GM21447 (cell line): Measurements from ENCODE around the gene TUBGCP6.
A peak's percentile ranks its signal among the peaks of the same experiment; 100 is the strongest.

Experiments
- ATAC-seq: cut with Tn5 transposase; IDR thresholded peaks from one replicate; pipeline ENCODE4 v1.9.1; 2021; ENCODE audit not compliant: unreplicated experiment

The TUBGCP6 gene, protein sequence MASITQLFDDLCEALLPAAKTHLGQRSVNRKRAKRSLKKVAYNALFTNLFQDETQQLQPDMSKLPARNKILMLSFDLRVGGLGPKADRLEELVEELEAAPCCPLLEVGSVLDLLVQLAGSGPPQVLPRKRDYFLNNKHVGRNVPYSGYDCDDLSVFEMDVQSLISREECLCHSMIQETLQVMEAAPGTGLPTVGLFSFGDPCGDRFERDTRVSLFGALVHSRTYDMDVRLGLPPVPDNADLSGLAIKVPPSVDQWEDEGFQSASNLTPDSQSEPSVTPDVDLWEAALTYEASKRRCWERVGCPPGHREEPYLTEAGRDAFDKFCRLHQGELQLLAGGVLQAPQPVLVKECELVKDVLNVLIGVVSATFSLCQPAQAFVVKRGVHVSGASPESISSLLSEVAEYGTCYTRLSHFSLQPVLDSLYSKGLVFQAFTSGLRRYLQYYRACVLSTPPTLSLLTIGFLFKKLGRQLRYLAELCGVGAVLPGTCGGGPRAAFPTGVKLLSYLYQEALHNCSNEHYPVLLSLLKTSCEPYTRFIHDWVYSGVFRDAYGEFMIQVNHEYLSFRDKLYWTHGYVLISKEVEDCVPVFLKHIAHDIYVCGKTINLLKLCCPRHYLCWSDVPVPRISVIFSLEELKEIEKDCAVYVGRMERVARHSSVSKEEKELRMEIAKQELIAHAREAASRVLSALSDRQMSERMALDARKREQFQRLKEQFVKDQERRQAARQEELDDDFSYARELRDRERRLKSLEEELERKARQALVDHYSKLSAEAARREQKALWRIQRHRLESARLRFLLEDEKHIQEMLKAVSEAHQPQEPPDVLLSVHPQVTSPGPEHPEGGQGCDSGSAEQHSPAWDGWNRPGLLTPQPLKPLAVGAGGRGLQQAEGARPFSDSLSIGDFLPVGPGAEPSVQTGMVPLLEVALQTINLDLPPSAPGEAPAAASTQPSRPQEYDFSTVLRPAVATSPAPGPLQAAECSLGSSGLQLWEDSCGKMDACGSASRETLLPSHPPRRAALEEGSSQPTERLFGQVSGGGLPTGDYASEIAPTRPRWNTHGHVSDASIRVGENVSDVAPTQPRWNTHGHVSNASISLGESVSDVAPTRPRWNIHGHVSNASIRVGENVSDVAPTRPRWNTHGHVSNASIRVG (N-terminal part only)

DNA sequence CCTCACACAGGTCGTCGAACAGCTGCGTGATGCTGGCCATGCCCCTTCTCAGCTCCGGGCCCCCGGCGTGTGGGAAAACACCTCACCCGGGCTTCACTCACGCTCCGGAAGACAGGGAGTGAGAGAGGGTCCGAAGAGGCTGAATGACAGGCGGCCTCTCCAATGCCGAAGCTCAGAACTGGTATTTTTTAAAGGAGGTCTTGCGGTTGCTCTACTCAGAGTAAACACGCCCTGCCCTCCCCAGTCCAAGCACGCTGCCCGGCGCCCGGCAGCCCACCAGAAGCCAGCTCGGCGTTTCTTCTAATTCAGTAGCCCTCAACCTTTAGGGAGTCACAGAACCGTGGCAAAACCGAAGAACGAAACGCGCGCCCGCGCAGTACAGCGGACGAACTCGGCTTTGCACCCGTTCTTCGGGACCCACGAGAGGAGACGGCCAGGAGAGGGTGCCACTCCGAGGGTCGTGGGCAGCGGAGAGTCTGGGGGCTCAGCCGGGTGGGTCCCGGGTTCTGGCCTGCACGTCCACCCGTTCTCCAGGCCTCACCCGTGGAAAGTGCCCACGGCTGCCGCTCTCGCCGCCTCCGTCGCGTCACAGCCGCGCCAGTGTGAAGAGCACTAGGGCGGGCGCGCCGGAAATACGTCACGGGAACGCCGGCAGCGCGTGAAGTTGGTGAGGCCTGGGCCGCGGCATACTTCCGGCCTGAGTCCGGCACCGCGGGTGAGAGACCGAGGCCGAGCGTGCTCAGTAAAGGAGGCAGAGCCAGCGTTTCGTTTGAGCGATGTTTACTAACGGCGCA is at the start of gene TUBGCP6:
Gene TUBGCP6 (minus strand): TSS at position 604 of the 794 bp plus-strand sequence. CDS start 564 bp downstream, at position 40.
- peak; percentile 63 for ATAC-seq

- no peak for ATAC-seq
Observed at GRCh38 chr22:50294319-50294656, 49.5 kb upstream of the TUBGCP6 start.

GRCh38 chr22:50293441-50294318 is 48.9 kb upstream of the TUBGCP6 start:
- ATAC-seq, result no peak

DNA sequence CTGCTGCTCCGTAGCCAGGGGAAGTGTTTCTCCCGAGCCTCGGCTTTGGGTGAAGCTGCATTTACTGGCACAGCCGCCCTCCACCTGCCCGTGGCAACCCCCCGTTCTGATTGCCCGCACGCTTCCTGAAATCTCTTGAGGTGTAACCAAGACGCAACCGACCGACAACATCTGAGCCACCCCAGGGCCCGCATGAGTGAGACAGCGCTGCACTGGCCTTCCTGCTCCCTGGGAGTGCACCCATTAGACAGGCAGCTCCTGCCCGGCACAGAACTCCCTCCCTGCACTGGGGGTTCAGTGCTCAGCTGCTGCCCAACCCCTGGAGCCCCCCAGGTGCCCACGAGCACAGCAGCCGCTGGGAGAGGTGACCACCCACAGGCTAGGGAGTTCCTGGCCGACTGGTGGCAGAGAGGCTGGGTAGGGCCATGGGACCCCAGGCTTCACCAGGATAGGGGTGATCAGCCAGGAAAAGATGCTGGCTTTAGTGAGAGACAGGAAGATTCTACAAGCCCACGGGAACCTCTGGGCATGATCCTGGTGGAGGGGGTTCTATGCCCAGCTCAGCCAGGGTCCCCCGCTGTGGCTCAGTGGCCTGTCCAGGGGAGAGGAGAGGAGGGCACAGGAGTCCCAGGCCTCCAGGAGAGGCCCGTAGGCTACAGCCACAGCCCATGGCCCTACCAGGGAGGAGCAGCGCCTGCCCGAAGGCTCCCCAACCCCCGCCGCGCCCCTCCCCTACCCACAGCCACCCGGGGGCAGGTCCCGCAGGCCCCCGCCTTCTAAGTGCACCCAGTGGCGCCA is 48.0 kb upstream of the TUBGCP6 start:
- no peak for ATAC-seq

DNA sequence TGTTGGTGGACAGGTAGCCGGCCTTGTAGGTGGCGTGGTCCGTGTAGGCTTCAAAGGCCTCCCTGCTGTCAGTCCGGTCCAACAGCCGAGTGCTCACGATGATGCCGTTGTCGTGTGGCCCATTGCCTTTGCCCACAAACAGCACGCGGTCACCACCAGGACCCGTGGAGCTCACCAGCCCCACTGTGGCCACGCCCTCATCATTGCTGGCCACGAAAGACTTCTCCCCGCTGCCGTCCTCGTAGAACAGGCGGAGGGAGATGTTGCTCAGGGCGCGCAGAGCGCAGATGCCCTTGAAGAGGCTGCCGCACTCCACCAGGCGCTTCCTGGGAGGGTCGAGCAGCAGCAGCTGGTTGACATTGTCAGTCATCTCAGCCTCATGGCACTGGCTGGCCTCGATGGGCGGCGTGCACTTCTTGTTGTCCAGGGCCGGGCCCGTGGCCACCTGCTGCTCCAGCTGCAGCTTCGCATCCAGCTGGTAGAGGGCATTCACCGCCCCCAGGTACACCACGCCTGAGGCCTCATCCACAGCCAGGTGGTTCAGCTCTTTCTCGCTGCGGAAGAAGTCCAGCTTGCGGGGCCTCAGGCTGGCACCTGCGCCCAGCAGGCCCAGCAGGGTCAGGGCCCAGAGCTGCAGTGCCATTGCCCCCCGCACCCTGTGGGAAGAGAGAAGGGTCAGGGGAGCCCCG is 45.3 kb upstream of the TUBGCP6 start:
- ATAC-seq, result no peak

- ATAC-seq, result no peak
Observed at GRCh38 chr22:50289151-50289941, 44.5 kb upstream of the TUBGCP6 start.

DNA sequence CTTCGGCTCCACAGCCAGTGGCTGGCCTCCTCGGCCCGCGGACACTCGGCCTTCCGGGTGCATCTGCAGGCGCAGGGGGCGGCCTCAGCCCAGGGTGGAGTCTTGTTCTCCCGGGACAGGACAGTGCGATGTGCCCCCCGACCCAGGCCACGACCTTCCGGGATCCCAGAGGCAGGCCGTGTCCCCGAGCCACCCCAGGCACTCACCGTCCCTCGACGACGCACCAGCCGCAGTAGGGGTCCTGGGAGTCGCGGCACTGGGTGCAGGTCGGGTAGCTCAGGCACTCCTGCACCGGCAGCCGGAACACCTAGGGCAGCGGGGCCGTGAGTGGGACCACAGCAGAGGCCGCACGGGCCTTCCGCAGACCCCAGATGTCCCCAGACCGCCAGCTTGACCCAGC is 42.9 kb upstream of the TUBGCP6 start:
- no peak for ATAC-seq

DNA sequence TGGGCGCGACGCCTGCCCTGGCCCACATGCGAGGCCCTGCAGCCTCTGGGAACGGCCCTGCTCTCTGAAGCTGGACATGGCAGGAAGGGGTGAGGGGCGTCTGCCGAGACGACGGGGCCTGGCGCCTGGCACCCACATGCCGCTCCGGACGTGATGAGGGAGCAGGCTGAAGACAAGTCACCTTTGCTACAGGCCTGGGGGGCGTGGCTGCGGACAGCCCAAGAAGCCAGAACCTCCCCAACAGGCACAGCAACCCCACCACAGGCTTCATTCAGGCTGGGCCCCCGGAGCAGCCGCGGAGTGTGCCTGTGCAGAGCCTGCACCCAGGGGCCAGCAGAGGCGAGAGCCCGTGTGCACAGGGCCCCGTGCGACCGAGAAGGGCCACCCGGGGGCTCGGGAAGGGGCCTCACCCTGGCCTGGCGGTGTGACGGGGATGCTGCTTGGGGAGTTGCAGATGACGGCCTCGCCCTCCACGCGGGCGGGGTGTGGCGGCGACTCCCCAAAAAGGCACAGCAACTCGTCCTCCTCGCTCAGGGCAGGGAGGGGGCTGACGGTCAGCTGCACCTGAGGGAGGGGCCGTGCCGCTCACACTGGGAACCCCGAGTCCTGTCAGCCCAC is 42.0 kb upstream of the TUBGCP6 start:
- no peak for ATAC-seq

DNA sequence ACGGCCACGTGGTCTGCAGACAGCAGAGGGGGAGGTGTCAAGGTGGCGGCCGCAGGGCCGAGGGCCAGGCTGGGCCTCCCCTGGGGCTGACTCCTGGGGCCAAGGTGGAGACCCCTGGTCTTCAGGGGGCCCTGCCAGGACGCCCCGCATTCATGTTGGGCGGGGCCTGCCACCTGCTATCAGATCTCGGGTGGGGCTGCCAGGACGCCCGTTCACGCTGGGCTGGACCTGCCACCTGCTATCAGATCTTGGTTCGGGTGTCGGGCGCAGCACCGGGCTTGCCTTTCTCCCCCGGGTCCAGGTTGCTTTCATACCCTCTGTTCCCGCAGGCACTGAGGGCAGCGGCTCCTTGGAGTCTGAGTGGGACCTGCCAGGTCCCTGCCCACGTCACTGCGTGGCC is 41.5 kb upstream of the TUBGCP6 start:
- no peak for ATAC-seq

- no peak for ATAC-seq
Observed at GRCh38 chr22:50285568-50286229, 40.9 kb upstream of the TUBGCP6 start.

GRCh38 chr22:50284479-50284878 is 39.7 kb upstream of the TUBGCP6 start:
- ATAC-seq, result no peak

DNA sequence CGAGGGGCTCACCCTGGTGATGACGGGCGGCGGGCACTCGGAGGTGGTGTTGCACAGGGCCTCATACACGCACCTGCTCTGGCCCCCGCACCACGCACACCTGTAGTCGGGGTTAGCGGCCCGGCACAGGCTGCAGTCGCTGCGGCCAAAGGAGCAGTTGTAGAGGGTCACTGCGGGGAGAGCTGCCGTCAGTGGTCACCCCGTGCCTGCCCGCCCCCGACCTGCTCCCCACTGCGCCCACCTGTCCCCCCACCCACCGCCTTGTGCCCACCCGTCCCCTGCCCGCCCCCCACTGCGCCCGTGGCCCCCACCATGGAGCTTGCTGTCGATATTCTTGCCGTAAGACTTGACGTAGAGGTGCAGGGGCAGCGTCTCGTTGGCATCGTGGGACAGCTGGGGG is 39.0 kb upstream of the TUBGCP6 start:
- no peak for ATAC-seq

- no peak for ATAC-seq
Observed at GRCh38 chr22:50282361-50283155, 37.7 kb upstream of the TUBGCP6 start.

DNA sequence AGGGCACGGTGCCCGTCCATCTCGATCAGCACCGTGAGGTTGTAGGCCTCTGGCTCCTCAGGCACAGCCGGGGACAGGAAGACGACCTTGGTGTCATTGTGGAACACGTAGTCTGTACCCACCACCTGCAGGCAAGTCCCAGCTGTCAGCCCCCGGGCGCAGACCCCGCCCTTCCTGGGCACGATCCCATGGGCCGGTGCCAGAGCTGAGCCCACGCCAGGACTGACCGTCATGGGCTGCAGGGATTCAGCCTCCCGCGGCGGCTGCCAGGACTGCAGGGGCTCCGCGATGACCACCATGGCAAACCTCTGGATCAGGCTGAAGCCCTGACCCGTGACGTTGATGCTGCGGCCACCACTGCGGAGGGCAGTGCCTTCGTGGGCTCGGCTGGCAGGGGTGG is 37.1 kb upstream of the TUBGCP6 start:
- ATAC-seq, result no peak

DNA sequence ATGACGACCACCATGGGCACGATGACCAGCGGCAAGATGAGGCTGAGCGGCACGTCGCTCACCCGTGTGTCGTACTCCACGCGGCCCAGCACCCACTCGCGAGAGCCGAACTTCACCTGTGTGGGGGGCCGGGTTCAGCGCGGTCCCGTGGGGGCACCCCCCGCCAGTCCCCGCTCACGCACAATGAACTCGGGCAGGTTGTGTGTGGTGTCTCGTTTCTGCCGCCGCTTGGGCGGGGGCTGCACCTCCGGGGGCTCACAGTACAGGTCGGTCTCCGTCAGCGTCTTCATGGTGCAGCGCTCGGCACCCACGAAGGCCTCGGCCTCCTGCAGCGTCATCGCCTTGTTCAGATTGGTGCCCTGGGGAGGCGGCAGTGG is 36.5 kb upstream of the TUBGCP6 start:
- ATAC-seq, result no peak
